Stimulated activated CD4-positive, alpha-beta T cell treated with anti-CD3 and anti-CD28 coated beads, Interleukin-4, amount 100 ng/mL, for 1 hour (primary cell): ENCODE results near the gene RICTOR.

ENCODE experiments used
- DNase-seq: peaks from one replicate; pipeline ENCODE4 v3.0.0-alpha.2; 2020

RICTOR gene

DNA sequence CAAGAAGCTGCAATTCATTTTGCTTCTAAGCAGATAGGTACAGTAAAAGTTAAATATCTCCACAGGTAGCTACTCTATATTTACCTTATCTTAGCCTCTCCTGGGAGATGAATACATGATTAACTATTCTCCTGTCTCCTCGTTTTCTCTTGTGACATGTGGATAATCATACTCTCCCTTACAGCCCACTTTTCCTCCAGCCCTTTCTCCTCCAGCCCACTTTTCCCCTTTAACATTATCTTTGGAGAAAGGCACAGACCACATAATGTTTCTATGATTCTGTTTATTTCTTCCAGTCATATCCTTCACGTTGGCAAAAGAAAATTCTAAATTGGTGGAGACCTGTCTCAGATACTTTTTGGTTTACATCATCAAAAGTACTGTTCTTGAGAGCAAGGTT lies 144.4 kb downstream of the RICTOR start:
- DNase-seq = no peak

DNA sequence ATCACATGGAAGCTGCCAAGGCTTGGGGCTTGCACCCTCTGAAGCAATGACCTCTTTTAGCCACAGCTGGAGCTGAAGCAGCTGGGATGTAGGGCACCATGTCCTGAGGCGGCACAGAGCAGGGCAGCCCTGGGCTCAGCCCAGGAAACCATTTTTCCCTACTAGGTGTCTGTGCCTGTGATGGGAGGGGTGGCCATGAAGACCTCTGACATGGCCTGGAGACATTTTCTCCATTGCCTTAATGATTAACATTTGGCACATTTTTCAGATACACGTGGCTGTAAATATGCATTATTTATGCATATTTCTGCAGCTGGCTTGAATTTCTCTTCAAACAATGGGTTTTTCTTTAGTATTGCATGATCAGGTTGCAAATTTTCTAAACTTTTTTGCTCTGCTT lies 146.7 kb downstream of the RICTOR start:
- no peak for DNase-seq

DNA sequence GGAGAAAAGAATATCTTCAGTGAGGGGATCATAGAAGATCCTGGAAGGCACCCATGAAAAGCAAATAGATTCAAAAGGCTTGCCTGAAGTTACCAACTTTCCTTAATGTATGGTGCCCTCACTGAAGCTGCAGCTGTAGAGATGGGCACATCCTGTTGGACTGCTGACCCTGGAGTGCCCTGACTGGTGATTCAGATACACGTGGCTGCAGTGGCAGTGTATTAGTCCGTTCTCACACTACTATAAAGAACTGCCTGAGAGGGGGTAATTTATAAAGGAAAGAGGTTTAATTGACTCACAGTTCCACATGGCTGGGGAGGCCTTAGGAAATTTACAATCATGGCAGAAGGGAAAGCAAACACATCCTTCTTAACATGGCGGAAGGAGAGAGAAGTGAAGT lies 148.1 kb downstream of the RICTOR start:
- DNase-seq = no peak

DNA sequence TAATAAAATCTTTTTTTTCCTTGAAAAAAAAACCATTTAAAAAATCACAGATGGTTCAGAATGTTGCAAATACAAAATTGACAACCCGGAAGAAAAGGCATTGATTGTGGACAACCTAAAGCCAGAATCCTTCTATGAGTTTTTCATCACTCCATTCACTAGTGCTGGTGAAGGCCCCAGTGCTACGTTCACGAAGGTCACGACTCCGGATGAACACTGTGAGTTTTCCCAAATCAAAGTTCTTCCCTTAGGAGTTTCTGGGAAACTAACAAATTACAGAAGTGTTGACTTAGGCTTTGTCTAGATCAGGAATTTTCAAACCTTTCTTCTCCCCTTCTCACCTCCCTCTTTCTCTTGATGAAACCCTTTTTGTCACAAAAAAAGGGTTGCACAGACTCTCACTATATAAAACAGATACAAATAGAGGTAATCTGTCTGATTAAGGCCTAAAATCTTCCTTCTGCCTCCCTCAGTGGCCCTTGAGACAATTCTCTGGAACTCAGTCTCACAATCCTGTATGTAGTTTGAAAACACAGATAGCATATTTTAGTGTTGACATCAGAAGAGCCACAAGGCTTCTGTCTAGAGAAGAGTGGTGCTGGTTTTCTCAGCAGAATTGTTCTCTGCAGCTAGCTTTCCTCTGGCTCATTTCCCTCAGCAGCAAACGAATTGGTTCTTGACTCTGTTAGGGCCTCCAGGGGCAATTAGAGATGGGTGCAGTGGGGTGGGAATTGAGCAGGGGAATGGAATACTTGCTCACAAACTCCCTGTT lies 148.9 kb downstream of the RICTOR start:
- no peak for DNase-seq

DNA sequence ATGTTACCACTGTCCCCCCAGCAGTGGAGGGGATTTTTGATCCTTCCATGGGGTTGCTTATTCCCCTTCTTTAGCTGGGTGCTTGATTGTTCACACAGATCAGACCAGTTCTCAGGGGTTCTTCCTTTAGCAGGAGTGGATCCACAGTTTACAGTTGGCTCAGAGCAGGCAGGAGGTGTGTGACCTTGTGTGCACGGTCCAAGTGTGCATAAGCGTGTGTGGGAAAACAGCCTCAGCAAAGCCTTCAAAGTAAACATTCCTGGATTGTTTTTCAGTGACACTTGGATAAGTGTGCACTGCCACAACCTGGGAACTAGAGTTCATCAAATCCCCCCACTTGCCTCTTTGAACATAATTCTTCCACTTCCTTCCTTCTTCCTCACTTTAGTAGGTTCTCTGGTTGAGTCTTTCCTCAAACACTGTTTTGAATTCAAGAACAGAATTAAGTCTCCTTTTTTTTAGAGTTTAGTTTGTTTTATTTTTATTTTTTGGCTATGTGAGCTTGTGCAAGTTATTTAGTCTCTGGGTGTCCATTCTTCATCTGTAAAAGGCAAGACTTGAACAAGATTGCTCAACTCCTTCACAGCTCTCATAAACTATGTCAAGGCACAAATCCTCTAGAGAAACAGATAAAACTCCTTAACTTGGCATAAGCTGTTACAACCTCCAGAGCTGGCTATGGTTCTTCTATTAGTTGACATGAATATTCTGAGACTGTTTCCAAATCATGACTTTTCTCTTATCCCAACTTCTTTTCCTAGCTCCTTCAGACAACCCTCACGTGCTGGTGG lies 150.3 kb downstream of the RICTOR start:
- DNase-seq = no peak

DNA sequence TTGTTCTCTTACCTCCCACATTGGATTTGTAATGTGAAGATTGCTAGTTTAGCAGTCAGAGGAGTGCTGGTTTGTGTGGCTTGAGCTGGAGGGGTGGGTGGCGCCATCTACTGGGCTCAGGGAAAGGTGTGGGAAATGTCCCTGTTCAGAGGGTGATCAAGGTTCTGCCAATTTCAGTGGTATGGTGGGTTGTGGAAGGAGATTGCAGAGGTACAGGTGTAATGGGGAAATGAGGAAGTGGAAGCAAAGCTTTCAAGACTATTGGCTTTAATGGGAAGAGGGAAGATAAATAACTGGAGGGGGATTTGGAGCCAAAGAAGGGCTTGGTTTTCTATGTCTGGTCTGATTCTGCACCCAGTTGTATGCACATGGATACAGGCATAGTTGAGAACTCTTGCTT lies 152.0 kb downstream of the RICTOR start:
- peak; percentile 44 for DNase-seq

DNA sequence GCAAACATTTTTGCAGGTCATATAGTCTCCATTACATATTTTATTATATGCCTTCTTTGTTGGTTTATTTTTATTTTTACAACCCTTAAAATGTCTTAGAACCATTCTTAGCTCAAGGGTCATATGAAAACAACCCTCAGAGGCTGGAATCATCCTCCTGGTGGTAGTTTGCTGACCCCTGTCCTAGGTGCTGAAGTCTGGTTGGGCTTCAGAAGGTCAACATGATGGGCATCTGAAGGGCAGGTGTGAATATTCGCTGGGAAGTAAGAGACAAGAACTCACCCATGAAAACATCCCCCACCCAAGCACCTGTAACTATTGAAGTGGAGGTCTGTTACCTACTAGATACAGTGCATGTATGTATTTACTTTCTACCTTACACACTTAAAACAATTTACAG lies 153.0 kb downstream of the RICTOR start:
- no peak for DNase-seq

DNA sequence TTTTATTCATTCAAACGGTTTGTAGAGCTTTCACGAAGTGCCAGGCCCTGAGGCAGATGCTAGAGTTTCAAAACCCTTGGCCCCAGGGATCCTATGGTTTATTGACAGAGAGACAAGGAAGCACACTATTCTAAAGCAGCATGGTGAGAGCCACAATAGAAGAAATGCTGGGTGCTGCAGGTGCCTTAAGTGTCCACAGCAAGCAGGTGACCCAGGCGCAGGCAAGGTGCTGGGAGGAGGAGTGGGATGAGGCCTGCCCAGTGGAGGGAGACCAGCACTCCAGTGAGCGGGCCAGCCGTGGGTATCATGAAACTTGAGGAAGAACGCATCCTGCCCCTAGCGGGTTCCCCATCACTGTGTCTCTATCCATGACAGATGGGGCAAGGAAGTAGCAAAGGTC lies 157.4 kb downstream of the RICTOR start:
- no peak for DNase-seq

DNA sequence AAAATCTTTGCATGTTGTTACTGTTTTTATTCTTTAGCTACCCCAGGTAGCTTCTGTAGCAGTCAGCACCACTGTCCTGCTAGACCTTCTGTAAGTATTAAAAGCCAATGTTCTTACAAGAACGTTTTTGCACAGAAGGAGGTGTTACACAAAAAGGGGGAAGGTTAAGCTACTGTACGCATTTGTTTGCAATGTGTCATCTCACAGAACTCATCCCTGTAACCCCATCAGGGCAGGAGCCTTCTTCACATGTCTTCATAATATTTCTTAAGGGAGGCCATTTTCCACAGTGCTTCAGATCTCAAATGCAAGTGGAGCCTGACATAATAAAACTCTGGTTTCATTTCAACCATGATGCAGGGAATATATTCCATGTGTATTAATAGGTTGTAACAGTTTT lies 160.5 kb downstream of the RICTOR start:
- no peak for DNase-seq

DNA sequence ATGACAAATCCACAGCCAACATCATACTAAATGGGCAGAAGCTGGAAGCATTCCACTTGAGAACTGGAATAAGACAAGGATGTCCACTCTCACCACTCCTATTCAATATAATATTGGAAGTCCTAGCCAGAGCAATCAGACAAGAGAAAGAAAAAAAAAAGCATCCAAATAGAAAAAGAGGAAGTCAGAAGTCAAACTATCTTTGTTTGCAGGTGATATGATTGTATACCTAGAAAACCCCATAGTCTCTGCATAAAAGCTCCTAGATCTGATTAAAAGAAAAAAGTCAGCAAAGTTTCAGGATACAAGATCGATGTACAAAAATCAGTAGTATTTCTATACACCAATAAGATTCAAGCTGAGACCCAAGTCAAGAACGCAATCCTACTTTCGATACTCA lies 162.3 kb downstream of the RICTOR start:
- no peak for DNase-seq

DNA sequence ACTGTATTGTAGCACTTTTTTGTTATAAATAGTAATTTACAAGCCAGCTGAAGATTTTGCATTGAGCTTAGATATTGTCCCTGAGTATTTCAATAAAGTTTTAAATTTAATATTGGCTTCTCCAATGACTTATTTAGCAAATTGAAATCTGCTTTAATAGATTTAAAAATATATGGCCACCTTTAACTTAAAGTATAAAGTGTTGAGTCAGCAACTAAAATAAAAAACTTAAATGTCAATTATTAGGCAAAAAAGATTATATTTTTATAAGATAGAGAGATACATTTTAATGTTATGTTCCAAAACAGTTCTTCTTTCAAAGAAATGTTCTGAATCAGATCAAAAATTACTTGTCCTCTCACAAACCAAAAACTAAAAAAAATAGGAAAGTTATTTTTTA lies 167.7 kb downstream of the RICTOR start:
- no peak for DNase-seq

DNA sequence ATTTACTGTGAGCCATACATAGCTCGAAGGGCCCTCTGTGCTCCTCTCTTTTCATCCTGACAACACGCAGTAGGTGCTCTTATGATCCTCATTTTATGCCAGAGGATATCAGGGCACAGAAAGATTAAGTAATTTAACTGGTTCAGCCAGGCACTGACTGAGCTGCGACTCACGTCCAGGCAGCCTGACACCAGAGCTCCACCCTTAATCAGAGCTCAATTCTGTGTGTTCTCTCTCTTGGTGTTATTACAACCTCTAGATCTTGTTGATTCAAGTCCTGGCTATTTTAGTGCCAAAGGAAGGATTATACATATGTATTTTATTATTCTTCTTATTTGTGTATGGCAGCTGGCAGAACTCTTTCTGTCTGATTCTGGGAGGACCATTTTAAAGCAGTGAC lies 168.7 kb downstream of the RICTOR start:
- no peak for DNase-seq

DNA sequence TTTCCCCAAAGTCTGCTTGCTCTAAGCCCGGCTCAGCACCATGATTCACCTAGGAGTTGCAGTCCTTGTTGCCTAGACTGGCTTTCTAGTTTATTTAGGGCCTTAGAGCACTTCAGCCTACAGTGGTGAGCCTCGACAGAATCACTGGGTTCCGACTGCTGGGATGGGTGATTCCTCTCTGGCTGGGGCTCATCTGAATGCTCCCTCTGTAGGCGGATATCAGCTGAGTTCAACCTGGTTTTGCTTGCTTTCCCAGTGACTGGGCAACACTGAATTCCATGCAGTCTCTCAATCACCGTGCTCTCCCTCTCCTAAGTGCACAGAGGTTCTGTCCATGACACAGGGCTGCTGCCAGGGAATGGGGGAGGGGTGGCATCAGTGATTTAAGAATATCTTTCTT lies 174.3 kb downstream of the RICTOR start:
- no peak for DNase-seq

DNA sequence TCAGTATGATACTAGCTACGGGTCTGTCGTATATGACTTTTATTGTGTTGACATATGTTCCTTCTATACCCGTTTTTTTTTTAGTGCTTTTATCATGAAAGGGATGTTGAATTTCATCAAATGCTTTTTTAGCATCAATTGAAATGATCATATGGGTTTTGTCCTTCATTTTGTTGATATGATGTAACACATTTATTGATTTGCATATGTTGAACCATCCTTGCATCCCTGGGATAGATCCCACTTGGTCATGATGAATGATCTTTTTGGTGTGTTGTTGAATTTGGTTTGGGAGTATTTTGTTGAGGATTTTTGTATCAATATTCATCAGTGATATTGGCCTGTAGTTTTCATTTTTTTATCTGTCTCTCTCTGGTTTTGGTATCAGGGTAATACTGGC lies 177.4 kb downstream of the RICTOR start:
- DNase-seq = no peak

DNA sequence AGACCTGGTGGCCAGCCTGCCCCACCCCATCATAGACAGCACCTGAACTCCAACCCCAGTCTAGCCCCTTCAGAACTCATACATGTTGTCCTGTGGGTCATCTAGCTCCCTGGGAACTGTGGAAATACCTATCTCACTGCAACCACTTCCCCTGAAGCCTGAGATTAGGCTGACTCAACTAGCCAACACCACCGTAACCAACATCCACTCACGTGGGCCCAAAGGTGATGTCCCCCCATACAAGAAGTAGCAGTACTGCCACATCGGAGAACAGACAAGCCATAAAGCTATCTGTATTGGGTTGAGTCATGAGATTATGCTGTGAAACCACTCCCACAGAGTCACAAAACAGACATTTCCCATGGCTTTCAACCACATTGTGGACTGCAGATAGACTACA lies 181.8 kb downstream of the RICTOR start:
- DNase-seq = no peak

DNA sequence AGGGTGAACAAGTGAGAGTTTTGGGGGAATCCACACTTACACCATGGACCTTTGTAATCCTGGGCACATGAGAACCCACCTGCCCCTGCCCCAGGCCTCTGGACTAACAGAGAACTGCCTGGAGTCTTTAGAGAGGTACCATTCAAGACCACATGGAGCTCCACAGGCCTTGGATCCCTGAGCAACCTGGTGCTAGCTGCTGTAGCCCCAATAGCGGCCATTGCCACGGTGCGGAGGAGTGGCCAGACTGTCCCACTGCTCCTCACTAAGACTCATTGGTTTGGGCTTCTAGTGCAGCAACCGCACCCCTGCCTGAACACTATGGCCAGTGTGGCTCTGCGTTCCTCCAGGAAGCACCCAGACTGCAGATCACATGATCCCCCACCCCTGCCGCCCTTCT lies 182.6 kb downstream of the RICTOR start:
- no peak for DNase-seq

DNA sequence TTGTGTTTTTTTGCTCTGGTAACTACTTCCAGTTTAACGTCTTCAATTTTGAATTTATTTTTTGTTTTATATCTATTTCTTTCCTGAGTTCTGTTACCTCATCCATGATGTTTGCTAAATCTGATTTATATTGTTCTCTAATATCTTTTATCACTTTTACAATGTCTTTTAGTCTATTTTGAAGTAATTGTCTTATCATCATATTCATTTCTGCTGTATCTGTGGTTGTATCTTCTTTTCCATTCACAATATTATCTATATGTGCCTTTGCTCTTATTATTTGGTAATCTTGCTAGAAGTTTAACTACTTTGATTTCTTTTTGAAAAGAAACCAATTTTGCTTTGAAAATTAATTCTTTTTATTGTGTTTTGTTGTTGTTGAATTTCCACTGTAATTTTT lies 184.8 kb downstream of the RICTOR start:
- no peak for DNase-seq

DNA sequence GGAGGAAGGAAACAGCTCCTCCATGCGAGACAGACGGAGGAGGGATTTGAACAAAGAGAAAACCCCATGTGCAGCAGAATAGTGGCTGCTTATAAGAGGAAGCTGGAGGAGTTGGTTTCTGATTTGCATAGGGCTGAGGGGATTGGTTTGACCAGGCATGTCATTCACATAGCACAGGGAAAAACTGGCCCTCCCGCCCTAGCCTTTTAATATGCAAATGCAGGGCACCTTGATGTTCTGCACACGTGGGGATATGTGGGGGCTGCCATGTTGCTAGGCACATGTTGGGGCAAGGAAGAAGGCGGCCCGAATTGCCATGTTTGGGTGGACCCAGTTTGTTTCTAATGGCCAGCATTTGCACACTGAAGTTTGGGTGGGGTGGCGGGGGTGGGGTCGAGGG lies 186.2 kb downstream of the RICTOR start:
- no peak for DNase-seq
